Superior temporal gyrus (tissue), 1 donor: ENCODE data around the gene SLC1A2.

Experiments
- DNase-seq: peaks from one replicate; pipeline ENCODE4 v3.0.0-alpha.2; 2016; ENCODE audit errors: extremely low spot score

SLC1A2 gene

DNA sequence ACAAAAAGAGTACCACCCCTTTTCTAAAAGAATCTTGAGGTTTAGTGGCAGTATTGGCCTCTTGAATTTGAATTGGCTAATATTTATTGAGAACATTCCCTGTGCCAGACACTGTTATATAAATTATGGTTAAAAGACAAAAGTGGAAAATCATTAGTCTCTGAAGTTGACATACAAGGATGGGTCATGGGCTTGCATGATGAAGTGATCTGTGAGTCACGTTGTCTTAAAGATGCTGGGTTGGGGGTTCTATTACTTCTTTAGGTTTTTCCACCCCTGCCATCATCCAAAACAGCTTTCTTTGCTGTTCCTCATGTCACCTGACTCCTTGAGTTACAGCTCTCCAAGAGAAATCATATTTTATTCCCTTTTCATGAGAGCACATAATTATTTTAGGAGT is 195.4 kb downstream of the SLC1A2 start:
- no peak for DNase-seq

DNA sequence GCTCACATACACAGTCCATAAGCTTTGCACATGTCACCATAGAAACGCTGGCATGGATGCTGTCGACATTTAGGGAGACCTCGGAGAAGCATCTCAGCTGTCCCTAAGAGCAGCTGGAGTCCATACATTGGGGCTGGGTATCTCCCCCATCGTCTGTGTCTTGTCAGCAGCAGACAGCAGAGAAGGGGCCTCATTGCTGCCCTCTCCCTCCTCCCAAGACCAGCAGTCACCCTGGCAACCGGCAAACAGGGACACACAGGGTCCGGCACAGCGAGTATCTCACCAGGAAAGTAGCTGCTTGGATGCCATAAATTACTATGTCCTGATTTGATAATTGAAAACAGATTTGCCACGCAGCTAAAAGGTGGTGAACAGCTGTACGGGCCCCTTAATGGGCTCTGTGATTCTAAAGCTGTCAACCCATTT is 196.0 kb downstream of the SLC1A2 start:
- DNase-seq: no peak

DNA sequence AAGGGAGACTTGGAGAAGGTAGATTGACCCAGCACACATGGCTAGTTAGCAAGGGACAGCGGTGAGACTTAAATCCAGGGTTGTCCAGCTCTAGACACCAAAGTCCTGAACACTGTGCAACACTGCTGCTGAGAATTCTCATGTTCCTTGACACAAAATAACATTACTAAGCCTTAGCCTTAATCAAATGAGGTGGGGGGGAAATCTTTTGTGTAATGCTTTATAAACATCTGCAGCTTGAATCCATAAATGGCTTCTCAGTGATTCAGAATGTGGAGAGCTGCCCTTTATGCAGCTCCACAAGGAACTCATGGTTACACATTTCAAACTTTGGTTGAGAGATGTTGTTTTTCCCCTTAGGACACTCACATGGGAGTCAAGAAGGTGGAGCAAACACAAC is 200.4 kb downstream of the SLC1A2 start:
- no peak for DNase-seq

DNA sequence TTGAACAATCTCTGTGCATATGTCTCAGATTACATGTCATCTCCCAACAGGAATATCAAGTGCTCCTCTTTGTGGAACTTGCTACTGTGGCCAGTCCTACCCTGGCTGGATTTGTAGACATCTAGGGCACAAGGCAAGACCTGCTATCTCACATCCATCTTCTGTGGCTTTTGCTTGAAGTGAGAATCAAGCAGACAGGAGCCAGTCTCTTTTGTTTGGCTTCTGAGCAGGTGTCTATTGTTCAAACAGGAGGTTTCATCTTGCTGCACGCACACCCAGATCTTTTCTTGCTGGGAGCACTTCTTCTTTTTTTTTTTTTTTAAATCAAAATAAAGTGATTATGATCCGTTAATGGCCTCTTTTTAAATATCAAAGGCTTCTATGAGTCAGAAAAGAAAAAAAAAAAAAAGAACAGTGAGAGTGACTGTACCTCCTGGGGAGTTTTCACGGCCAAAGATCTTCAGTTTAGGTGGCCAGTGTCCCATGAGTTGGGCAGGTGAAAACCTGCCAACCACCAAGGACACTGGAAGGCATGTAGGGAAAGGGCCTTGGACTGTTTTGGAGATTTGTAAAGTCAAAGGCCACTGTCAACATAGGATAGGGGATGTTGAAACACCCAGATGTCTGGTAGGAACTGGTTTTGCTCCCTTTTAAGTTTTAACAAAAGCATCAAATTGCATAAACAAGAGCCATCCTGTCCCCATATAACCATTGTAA is 202.2 kb downstream of the SLC1A2 start:
- DNase-seq: no peak

DNA sequence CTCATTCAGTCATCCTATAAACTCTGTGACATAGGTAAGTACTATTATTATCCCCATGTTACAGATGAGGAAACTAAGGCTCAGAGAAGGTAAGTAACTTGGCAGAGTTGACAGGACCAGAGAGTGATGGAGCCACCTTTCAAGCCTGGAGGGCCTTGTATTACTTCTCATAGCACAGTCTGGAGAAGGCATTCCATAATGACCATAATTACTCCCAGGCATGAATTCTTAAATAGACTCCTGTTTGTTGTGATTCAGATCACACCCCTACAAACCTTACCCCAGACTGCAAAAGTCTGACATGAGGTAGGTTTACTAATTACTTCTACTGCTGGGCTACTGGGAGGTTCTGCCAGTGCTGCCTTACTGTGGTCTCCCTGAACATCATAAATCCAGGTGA is 203.4 kb downstream of the SLC1A2 start:
- DNase-seq: no peak

DNA sequence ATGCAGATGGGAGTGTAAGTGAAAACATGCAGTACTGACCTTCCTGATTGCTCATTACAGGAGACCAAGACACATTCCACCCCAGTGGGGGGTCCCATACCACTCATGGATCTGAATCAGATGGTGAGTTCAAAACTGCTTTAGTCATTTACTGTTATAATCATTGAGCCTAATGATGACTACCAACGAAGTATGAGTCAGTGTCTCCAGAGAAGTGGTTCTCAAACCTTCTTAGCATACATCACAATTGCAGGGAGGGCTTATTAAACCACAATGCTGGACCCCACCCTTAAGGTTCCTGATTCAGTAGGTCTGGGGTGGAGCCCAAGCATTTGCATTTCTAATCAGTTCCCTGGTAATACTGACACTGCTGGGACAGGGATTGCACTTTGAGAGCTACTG is 204.6 kb downstream of the SLC1A2 start:
- DNase-seq: no peak

DNA sequence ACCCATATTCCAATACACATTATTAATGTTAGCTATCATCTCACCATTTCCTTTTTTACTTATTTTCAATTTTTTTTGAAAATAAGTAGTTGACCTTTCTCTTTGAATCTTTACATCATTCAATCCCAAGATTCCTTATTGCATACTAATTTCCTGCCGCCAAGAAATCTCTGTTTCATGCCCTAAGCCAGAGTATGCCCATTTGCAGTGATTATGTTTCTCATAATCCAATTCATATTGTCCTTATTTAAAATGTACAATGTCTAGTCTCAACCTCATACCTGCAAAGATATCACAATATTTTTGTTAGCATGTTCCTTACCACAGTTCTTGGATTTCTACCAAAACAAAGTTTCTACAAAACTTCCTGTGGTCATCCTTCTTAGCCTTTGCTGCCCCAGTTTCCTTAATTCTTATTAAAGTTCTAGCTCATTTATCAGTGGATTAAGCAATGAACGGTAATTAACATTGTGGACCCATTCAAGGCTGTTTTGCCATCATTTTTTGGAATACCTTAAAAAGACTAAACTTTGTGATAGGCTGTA is 205.1 kb downstream of the SLC1A2 start:
- DNase-seq: no peak

DNA sequence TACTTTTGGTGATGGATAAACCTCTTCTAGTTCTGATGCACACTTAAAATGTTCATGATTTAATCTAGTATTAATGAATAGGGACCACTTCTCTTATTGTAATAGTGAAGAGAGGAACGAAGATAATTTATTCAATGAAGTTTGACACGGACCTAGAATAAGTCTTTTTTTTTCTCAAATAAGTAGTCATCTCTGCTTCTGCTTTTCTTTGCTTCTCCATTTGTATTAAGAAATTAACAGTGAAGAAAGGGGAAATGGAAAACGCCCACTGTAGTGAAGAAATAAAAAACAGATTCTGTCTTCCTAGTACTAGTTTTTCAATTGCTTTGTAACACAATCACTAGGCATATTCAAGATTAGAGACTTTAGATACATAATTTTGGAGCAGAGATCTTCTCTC is 207.4 kb downstream of the SLC1A2 start:
- DNase-seq: no peak

DNA sequence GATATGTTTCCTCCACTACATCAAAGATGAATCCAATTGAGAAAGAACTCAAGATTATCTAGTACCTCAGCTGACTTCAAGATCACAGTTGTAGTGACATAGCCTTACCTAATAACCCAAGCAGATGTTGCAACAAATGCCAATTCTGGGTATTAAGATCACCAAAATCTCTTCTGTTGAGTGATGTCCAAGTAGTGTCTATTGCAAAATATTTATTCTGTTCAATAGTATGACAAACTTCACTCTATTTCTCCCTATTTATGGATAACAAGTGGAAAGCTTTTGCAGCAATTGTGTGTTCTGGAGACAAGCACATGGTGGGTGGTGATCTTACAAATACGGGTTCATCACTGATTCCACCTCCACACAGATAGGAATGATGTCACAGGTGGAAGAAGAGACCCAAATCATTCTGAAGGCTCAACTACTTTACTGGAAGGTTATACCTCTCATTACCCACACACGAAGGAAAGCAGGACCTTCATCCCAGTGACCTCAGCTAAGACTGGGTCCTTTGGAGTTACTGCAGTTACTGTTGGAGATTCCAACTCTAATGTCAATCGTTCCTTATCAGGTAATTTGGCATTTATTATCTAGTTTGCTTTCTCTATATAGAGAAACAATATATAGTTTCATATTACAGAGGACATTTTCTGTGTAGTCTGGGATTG is 208.3 kb downstream of the SLC1A2 start:
- DNase-seq: no peak

DNA sequence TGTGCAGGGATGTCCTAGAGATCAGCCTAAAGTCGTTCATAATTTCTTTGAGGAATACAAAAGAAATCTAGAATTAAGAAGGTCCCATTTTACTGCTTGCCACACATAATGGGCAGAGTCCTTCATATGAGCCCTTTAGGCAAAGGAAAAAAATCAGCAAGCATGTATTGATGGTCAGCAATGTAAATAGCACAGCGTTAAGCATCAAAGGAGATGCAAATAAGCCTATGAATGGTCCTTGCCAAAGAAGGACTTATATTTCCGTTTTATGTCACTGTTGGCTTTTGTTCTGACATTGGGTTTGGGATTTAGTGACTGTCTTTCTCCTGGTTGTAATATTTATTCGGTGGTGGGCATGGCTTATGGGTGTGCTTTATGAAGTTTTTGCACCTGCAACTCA is 210.6 kb downstream of the SLC1A2 start:
- no peak for DNase-seq

DNA sequence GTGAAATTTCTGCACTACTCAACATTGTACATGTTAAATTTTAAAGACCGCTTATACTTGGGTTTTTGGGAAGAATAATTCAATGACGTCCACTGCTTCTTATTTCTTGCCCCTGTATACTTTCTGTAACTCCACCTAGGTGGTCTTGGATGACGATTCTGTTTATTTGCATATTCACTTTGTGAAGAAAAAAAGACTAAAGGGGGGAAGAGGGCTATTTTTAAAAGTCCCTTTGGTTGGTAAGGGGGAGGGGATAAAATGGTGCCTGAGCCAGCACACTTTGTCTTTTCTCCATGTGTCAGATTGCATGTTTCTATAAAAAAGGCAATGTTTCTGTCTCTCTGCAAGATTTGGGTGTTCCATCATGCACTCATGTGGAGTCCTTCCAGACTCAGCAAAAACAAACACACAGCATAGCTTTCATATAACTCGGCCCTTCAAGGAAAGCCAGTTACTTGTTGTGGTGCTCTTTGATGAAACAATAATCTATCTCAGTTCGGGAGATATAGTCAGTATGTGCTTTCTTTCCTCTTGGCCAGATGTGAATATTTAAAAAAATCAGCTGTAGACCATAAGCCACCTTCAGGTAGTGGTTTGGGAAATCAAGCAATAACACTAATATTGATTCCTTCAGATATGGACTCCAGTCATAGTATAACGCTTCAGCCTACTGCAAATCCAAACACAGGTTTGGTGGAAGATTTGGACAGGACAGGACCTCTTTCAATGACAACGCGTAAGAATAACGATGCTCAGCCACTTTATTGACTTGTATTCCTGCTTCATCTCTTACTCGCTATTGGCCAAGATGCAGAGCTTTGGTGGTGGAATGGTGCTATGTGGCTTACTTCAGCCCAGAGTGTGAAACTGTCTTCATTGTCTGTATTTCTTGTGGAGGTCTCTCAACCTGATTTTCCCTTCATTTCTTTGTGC is 211.6 kb downstream of the SLC1A2 start:
- no peak for DNase-seq

DNA sequence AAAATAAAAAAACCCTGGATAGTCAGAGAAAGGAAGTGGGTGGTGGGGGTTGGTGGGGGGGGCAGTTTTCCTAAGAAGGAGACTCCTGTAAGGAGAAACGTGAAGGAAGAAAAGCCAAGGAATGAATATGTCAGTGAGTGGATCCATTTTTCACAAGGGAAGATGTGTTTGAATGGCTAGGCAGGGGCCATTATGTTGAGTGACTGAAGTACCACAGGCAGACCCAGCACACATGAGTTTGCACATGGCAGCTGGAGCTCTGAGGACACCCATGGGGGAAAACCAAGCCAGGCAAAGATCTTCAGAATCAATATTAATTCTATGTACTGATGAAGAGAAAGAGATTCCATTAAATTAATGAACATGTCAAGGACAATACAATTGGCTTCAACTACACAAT is 212.7 kb downstream of the SLC1A2 start:
- no peak for DNase-seq

DNA sequence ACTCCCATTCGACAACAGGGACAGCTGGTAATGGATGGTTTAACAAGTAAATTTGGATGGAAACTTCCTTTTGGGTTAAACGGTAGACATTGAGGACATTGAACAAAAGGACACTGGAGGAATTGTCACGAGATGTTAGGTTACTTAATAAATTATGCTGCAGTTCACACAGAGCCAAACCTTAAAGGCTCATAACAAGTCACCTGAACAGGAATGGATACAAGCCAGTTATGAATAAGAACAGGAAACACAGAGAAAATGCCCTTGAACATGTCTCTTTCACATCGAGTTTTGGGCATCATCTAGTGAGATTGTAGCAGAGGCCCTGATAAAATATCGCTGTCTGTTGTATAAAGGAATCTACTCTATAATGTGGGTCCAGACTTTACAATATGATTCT is 214.7 kb downstream of the SLC1A2 start:
- DNase-seq: no peak
